ENCODE measurements around the gene ACOT11.

ACOT11 gene

DNA sequence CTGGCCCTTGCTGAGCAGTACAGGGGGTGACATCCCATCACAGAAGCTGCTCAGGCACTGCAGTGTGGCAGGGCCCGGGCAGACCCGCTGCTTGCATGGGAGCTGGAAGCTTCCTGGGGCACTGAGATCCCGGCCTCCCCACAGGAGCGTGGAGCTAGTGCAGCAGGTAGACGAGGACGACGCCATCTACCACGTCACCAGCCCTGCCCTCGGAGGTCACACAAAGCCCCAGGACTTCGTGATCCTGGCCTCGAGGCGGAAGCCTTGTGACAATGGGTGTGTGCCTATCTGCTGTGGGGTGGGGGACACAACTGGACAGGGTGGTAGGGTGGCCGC lies 58.9 kb downstream of the ACOT11 start:
- no peak for TF ChIP-seq TAF1 (IDR thresholded peaks at IDR 0.05; ENCODE audit: borderline replicate concordance, insufficient read depth, low read length)
- TF ChIP-seq SIN3A (IDR thresholded peaks at IDR 0.05; ENCODE audit: borderline replicate concordance, insufficient read depth, low read length), result no peak
- no peak for TF ChIP-seq POLR2AphosphoS5 (IDR thresholded peaks at IDR 0.05; ENCODE audit: low read depth, low read length)
- no peak for TF ChIP-seq REST (IDR thresholded peaks at IDR 0.05; ENCODE audit: insufficient read depth in 1 of 2, low read depth in 2 of 2, low read length in 2 of 2)
- TF ChIP-seq FOXP2 (optimal IDR thresholded peaks at IDR 0.05; ENCODE audit: borderline replicate concordance, extremely low read depth, extremely low read length, insufficient read depth), result no peak

DNA sequence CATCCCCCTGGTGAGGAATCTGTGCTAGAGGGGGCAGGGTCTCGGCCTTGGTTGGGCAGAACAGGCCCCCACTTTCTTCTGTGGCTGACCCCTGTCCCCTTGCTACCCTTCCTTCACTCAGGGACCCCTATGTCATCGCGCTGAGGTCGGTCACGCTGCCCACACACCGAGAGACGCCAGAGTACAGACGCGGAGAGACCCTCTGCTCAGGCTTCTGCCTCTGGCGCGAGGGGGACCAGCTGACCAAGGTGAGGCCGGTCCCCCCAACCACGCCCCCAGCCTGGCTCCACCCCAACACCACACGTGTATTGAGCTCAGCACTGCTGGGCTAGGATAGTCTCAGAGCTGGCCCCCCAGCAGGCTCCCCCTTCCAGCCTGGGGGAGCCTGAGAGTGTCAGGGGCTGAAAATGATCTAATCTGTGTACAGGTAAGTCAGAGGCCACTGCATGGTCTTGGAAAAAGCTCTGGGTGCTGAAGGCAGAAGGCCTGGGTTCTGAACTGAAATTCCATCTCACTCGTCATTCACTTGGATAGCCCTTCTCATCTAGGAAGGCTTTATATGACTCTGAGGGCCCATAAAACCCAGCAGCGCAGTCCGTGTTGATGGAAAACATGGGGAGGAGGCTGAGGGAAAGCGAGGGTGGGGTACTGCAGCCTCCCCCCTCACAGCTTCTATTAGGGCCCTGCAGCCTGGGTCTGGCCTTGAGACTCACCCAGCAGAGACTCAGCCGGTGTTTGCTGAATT lies 60.0 kb downstream of the ACOT11 start:
- TF ChIP-seq TAF1 (IDR thresholded peaks at IDR 0.05; ENCODE audit: borderline replicate concordance, insufficient read depth, low read length) (no peak), REST (IDR thresholded peaks at IDR 0.05; ENCODE audit: insufficient read depth in 1 of 2, low read depth in 2 of 2, low read length in 2 of 2) (no peak), FOXP2 (optimal IDR thresholded peaks at IDR 0.05; ENCODE audit: borderline replicate concordance, extremely low read depth, extremely low read length, insufficient read depth) (no peak), SIN3A (IDR thresholded peaks at IDR 0.05; ENCODE audit: borderline replicate concordance, insufficient read depth, low read length) (no peak), POLR2AphosphoS5 (IDR thresholded peaks at IDR 0.05; ENCODE audit: low read depth, low read length) (no peak)

GRCh38 chr1:54608566-54609230 lies 60.7 kb downstream of the ACOT11 start:
- TF ChIP-seq TAF1 (IDR thresholded peaks at IDR 0.05; ENCODE audit: borderline replicate concordance, insufficient read depth, low read length), result no peak
- no peak for TF ChIP-seq REST (IDR thresholded peaks at IDR 0.05; ENCODE audit: insufficient read depth in 1 of 2, low read depth in 2 of 2, low read length in 2 of 2)
- no peak for TF ChIP-seq FOXP2 (optimal IDR thresholded peaks at IDR 0.05; ENCODE audit: borderline replicate concordance, extremely low read depth, extremely low read length, insufficient read depth)
- no peak for TF ChIP-seq SIN3A (IDR thresholded peaks at IDR 0.05; ENCODE audit: borderline replicate concordance, insufficient read depth, low read length)
- TF ChIP-seq POLR2AphosphoS5 (IDR thresholded peaks at IDR 0.05; ENCODE audit: low read depth, low read length), result no peak

DNA sequence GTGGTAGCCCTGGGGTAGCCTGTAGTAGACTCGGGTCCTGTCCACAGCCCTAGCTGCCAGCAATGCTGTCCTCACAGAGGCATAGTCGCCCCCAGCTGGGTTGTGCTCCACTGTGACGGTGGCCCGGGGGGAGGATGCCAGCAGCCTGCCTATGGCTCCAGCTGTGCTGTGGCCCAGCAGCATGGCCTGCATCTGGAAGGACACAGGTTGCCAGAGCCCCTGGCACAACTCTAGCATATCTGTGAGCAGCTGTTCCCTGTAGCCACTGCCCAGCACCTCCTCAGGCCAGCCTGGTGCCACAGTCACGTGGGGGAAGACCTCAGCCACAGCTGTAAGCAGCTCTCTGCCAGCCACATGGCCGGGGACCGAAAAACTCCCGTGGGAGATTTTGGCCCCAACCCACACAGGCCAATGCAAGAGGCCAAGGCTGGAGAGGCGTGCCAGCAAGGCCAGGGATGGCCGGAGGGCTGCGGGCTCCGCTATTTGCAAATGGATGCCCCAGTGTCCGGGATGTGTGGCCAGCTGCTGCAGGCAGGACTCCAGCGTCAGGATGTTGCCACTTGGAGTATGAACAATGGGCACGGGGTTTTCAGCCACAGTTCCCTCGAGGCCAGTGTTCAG lies 61.4 kb downstream of the ACOT11 start:
- no peak for TF ChIP-seq REST (IDR thresholded peaks at IDR 0.05; ENCODE audit: insufficient read depth in 1 of 2, low read depth in 2 of 2, low read length in 2 of 2)
- TF ChIP-seq SIN3A (IDR thresholded peaks at IDR 0.05; ENCODE audit: borderline replicate concordance, insufficient read depth, low read length), result no peak
- no peak for TF ChIP-seq POLR2AphosphoS5 (IDR thresholded peaks at IDR 0.05; ENCODE audit: low read depth, low read length)
- TF ChIP-seq TAF1 (IDR thresholded peaks at IDR 0.05; ENCODE audit: borderline replicate concordance, insufficient read depth, low read length), result no peak
- no peak for TF ChIP-seq FOXP2 (optimal IDR thresholded peaks at IDR 0.05; ENCODE audit: borderline replicate concordance, extremely low read depth, extremely low read length, insufficient read depth)

Data from PFSK-1 (cell line).